Hematopoietic multipotent progenitor cell treated with erythropoietin and hydrocortisone succinate and interleukin-3 and kit ligand, for 6 days (in vitro differentiated cells): ENCODE measurements around the gene PUM2.
A peak's percentile ranks its signal among the peaks of the same experiment; 100 is the strongest.
"Not testable (repeated sequence)": the region's sequence is repeated elsewhere in the genome, so short reads cannot be mapped to it uniquely, and the experiment has no call there.

Source experiments
- DNase-seq: peaks from one replicate; pipeline ENCODE4 v3.0.0-alpha.2; 2015

The PUM2 gene

GRCh38 chr2:20288642-20289340 lies 61.9 kb downstream of the PUM2 start:
- DNase-seq: peak; percentile 22

- DNase-seq: no peak
Measured at GRCh38 chr2:20282916-20283592, 67.6 kb downstream of the PUM2 start.

GRCh38 chr2:20281876-20282275 lies 68.8 kb downstream of the PUM2 start:
- DNase-seq: no peak

GRCh38 chr2:20273042-20273441 lies 77.6 kb downstream of the PUM2 start:
- DNase-seq: no peak

- DNase-seq: not testable (repeated sequence)
Measured at GRCh38 chr2:20268317-20268716, 82.3 kb downstream of the PUM2 start.

- DNase-seq: no peak
Measured at GRCh38 chr2:20267529-20267928, 83.1 kb downstream of the PUM2 start.

GRCh38 chr2:20264629-20265028 lies 86.0 kb downstream of the PUM2 start:
- DNase-seq: no peak

GRCh38 chr2:20257411-20257810 lies 93.2 kb downstream of the PUM2 start:
- no peak for DNase-seq

- DNase-seq: no peak
Measured at GRCh38 chr2:20254731-20255130, 95.9 kb downstream of the PUM2 start.

- DNase-seq: no peak
Measured at GRCh38 chr2:20250436-20250835, 100.2 kb downstream of the PUM2 start.

GRCh38 chr2:20249170-20249569 lies 101.5 kb downstream of the PUM2 start:
- no peak for DNase-seq

GRCh38 chr2:20247084-20247483 lies 103.6 kb downstream of the PUM2 start:
- no peak for DNase-seq

- not testable (repeated sequence) for DNase-seq
Measured at GRCh38 chr2:20243637-20244036, 107.0 kb downstream of the PUM2 start.

GRCh38 chr2:20242727-20243377 lies 107.8 kb downstream of the PUM2 start:
- DNase-seq: no peak

GRCh38 chr2:20241973-20242726 lies 108.5 kb downstream of the PUM2 start:
- DNase-seq: peak; percentile 28

- not testable (repeated sequence) for DNase-seq
Measured at GRCh38 chr2:20240291-20240690, 110.4 kb downstream of the PUM2 start.

- DNase-seq: no peak
Measured at GRCh38 chr2:20236496-20236895, 114.1 kb downstream of the PUM2 start.

- DNase-seq: no peak
Measured at GRCh38 chr2:20235655-20236305, 114.9 kb downstream of the PUM2 start.

GRCh38 chr2:20234597-20234996 lies 116.0 kb downstream of the PUM2 start:
- DNase-seq: not testable (repeated sequence)

GRCh38 chr2:20232837-20233207 lies 117.8 kb downstream of the PUM2 start:
- DNase-seq: no peak

GRCh38 chr2:20231598-20232026 lies 119.0 kb downstream of the PUM2 start:
- no peak for DNase-seq

- DNase-seq: no peak
Measured at GRCh38 chr2:20231159-20231558, 119.5 kb downstream of the PUM2 start.

GRCh38 chr2:20230114-20230425 lies 120.6 kb downstream of the PUM2 start:
- no peak for DNase-seq
